GM23338 (cell line): ENCODE measurements around the gene TUBA4B. TPM values are rescaled to one million over a fixed set of nuclear protein-coding genes. Genes with fewer than 3 reads are reported as not detected.
"Not testable (repeated sequence)": the region's sequence is repeated elsewhere in the genome, so short reads cannot be mapped to it uniquely, and the experiment has no call there.

Source experiments
- ATAC-seq: fragments of 200-7000 bp; cut with Tn5 transposase; 3 replicates; pipeline ENCODE4 v1.9.1; 2020
- DNase-seq: peaks from one replicate; pipeline ENCODE4 v3.0.0-alpha.2; 2015; ENCODE audit warnings: low spot score
- H2AFZ ChIP-seq: fragments of 200-600 bp; sonication (generic); 2 replicates; pipeline ENCODE4 v1.8.0; 2016; ENCODE audit warnings: antibody characterized with exemption, mild to moderate bottlenecking, moderate library complexity
- H3F3A ChIP-seq: fragments of 200-600 bp; sonication (generic); replicated peaks from 2 replicates; pipeline ENCODE4 v1.8.0; 2017; ENCODE audit warnings: antibody characterized with exemption, mixed run types, low read depth
- H3K27ac ChIP-seq: fragments of 200-600 bp; sonication (generic); 2 replicates; pipeline ENCODE4 v1.6.1; 2016; ENCODE audit warnings: low read depth
- H3K27me3 ChIP-seq: fragments of 200-600 bp; sonication (generic); 2 replicates; pipeline ENCODE4 v1.8.0; 2016; ENCODE audit warnings: mild to moderate bottlenecking, mixed run types, moderate library complexity; ENCODE audit not compliant: insufficient read depth
- H3K36me3 ChIP-seq: fragments of 200-600 bp; sonication (generic); 2 replicates; pipeline ENCODE4 v1.8.0; 2016; ENCODE audit warnings: mild to moderate bottlenecking; ENCODE audit not compliant: insufficient read depth
- H3K4me1 ChIP-seq: fragments of 200-600 bp; sonication (generic); 2 replicates; pipeline ENCODE4 v1.8.0; 2016; ENCODE audit warnings: mild to moderate bottlenecking, moderate library complexity; ENCODE audit not compliant: insufficient read depth
- H3K4me2 ChIP-seq: fragments of 200-600 bp; sonication (generic); 2 replicates; pipeline ENCODE4 v1.7.1; 2017; ENCODE audit warnings: mixed run types
- H3K4me3 ChIP-seq: fragments of 200-600 bp; sonication (generic); 2 replicates; pipeline ENCODE4 v1.6.1; 2016; ENCODE audit warnings: mixed run types
- H3K79me2 ChIP-seq: fragments of 200-600 bp; sonication (generic); replicated peaks from 2 replicates; pipeline ENCODE4 v1.8.0; 2017; ENCODE audit warnings: mild to moderate bottlenecking; ENCODE audit not compliant: insufficient read depth
- H3K9me2 ChIP-seq: fragments of 200-600 bp; sonication (generic); 2 replicates; pipeline ENCODE4 v1.8.0; 2017; ENCODE audit not compliant: insufficient read depth
- H4K20me1 ChIP-seq: fragments of 200-600 bp; sonication (generic); replicated peaks from 2 replicates; pipeline ENCODE4 v1.8.0; 2017; ENCODE audit warnings: mild to moderate bottlenecking; ENCODE audit not compliant: insufficient read depth
- H3K27ac Mint-ChIP-seq: 2 replicates; pipeline ENCODE4 v1.8.0; 2020; ENCODE audit warnings: inconsistent platforms, mild to moderate bottlenecking, moderate library complexity, mixed read lengths
- H3K27me3 Mint-ChIP-seq: 3 replicates; pipeline ENCODE4 v1.8.0; 2022; ENCODE audit warnings: low read depth, mild to moderate bottlenecking, moderate library complexity, mixed read lengths, inconsistent platforms; ENCODE audit not compliant: insufficient read depth, poor library complexity
- H3K36me3 Mint-ChIP-seq: 3 replicates; pipeline ENCODE4 v1.8.0; 2021; ENCODE audit warnings: low read depth, mild to moderate bottlenecking, inconsistent platforms, moderate library complexity, mixed read lengths
- H3K4me1 Mint-ChIP-seq: 3 replicates; pipeline ENCODE4 v1.8.0; 2020; ENCODE audit warnings: mild to moderate bottlenecking, inconsistent platforms, mixed read lengths
- H3K4me3 Mint-ChIP-seq: 3 replicates; pipeline ENCODE4 v1.8.0; 2021; ENCODE audit warnings: moderate library complexity, mild to moderate bottlenecking, inconsistent platforms, mixed read lengths
- H3K9me3 Mint-ChIP-seq: 3 replicates; pipeline ENCODE4 v1.8.0; 2020; ENCODE audit warnings: moderate library complexity, mild to moderate bottlenecking, inconsistent platforms, mixed read lengths
- CTCF ChIP-seq, 2 experiments: fragments of 200-600 bp in 1 of 2; sonication (generic) in 1 of 2; conservative IDR thresholded peaks; 2 replicates each; pipeline versions ENCODE4 v1.5.1 to v1.6.1; 2016 to 2017; ENCODE audit warnings: antibody characterized with exemption in 2 of 2, low read depth in 2 of 2, mild to moderate bottlenecking in 2 of 2, moderate library complexity in 1 of 2
- EZH2phosphoT487 ChIP-seq: fragments of 200-600 bp; sonication (generic); IDR thresholded peaks from one replicate; pipeline ENCODE4 v1.8.1; 2018; ENCODE audit warnings: antibody characterized with exemption; ENCODE audit not compliant: unreplicated experiment
- POLR2AphosphoS5 ChIP-seq: IDR thresholded peaks from 2 replicates; pipeline ENCODE4 v1.6.1; 2016; ENCODE audit warnings: antibody characterized with exemption, low read depth
- STAT1 ChIP-seq: IDR thresholded peaks from one replicate; pipeline ENCODE4 v1.6.1; 2016; ENCODE audit warnings: antibody characterized with exemption; ENCODE audit not compliant: unreplicated experiment
- ZNF114 ChIP-seq: fragments of 250-450 bp; sonication (Bioruptor Pico); IDR thresholded peaks from 2 replicates; pipeline ENCODE4 v1.5.0; 2020; ENCODE audit warnings: mild to moderate bottlenecking, moderate library complexity
- polyA plus RNA-seq: library from polyadenylated mRNA; unstranded; fragments of >200 nt; fragmentation: Nextera tagmentation; extraction: Ambion mirVana; gene quantifications from 2 replicates; pipeline ENCODE4 v1.2.1, GENCODE V29; 2016
- total RNA-seq: library from RNA; depleted of rRNA; stranded (reverse); fragments of >200 nt; shearing (Covaris generic); gene quantifications from 2 replicates; pipeline ENCODE4 v1.2.3, GENCODE V29; 2014
- TF ChIP-seq, protein P1 (sequence below): IDR thresholded peaks from 2 replicates; pipeline ENCODE4 v1.6.1; 2016; ENCODE audit warnings: antibody characterized with exemption

The TUBA4B gene
- total and polyA plus RNA-seq, 2 experiments from 2014 or later = 0.14 TPM; not detected in 1

- H3K27me3 Mint-ChIP-seq = peaks cover 4% of the 10 kb centered on the region
- no peaks in the 10 kb centered on the region; the same call in 1 of the 2 replicates for H3K36me3 ChIP-seq
- peak overlapping the region; percentile 75 for H3K4me2 ChIP-seq
- peaks cover 4% of the 10 kb centered on the region; the same call in 2 of the 3 replicates for H3K36me3 Mint-ChIP-seq
- H3K4me3 Mint-ChIP-seq = peak overlapping the region; percentile 28
- H3K27me3 ChIP-seq = no peaks in the 10 kb centered on the region
- H3K4me1 Mint-ChIP-seq = peaks cover 12% of the 10 kb centered on the region
- TF ChIP-seq EZH2phosphoT487 (no peak), CTCF (conservative IDR thresholded peaks at IDR 0.05; ENCODE audit: low read depth in 2 of 2) (0 out of 4 replicates have a peak, but pooled peaks of 1 of the 2 experiments have one; percentile 23)
- no peaks in the 10 kb centered on the region for H3F3A ChIP-seq
- DNase-seq (peak; percentile 37), ATAC-seq (peak; percentile 27)
- no peaks in the 10 kb centered on the region for H3K79me2 ChIP-seq
- H3K9me2 ChIP-seq = no peaks in the 10 kb centered on the region
- no peak overlapping the region for H2AFZ ChIP-seq
- H3K27ac Mint-ChIP-seq = peak overlapping the region; percentile 19
- peak overlapping the region; percentile 43 for H3K4me3 ChIP-seq
- no peaks in the 10 kb centered on the region for H3K9me3 Mint-ChIP-seq
- H4K20me1 ChIP-seq = no peaks in the 10 kb centered on the region; the same call in 1 of the 2 replicates
- H3K4me1 ChIP-seq = peaks cover 4% of the 10 kb centered on the region; the same call in 1 of the 2 replicates
- H3K27ac ChIP-seq = no peak overlapping the region
Observed at GRCh38 chr2:219286436-219287115, 33.5 kb downstream of the TUBA4B start.

- H3K79me2 ChIP-seq, H3K27me3 ChIP-seq, H3K27me3 Mint-ChIP-seq, H3K4me1 ChIP-seq, H3K9me2 ChIP-seq, H3K4me3 ChIP-seq, H3K27ac ChIP-seq, H3K4me2 ChIP-seq, H3K4me3 Mint-ChIP-seq, H4K20me1 ChIP-seq, H3F3A ChIP-seq, H3K27ac Mint-ChIP-seq, H3K36me3 ChIP-seq, H3K36me3 Mint-ChIP-seq, H2AFZ ChIP-seq, DNase-seq, H3K9me3 Mint-ChIP-seq: not testable (repeated sequence)
- H3K4me1 Mint-ChIP-seq = peaks cover 12% of the 10 kb centered on the region
- ATAC-seq = peak; percentile 7; the same call in 2 of the 3 replicates
Observed at GRCh38 chr2:219287116-219287440, 34.0 kb downstream of the TUBA4B start.

GRCh38 chr2:219287580-219288265 lies 34.7 kb downstream of the TUBA4B start:
- no peaks in the 10 kb centered on the region for H3K9me2 ChIP-seq
- no peak overlapping the region for H3K27ac ChIP-seq
- Mint-ChIP-seq H3K4me3 (no peak overlapping the region), H3K36me3 (peaks cover 4% of the 10 kb centered on the region; the same call in 2 of the 3 replicates), H3K27ac (no peak overlapping the region), H3K9me3 (no peaks in the 10 kb centered on the region; the same call in 2 of the 3 replicates), H3K27me3 (peaks cover 8% of the 10 kb centered on the region), H3K4me1 (peaks cover 12% of the 10 kb centered on the region)
- no peak overlapping the region for H2AFZ ChIP-seq
- H3K4me1 ChIP-seq = peaks cover 4% of the 10 kb centered on the region; the same call in 1 of the 2 replicates
- no peaks in the 10 kb centered on the region for H3K79me2 ChIP-seq
- H3K4me3 ChIP-seq = no peak overlapping the region
- no peak overlapping the region for H3K4me2 ChIP-seq
- no peaks in the 10 kb centered on the region; the same call in 1 of the 2 replicates for H4K20me1 ChIP-seq
- no peak for ATAC-seq
- no peaks in the 10 kb centered on the region for H3K36me3 ChIP-seq
- DNase-seq = no peak
- H3F3A ChIP-seq = no peaks in the 10 kb centered on the region
- no peaks in the 10 kb centered on the region for H3K27me3 ChIP-seq
- TF ChIP-seq ZNF114 (CRISPR knock-in tag) (no peak), STAT1 (no peak), POLR2AphosphoS5 (no peak)
- TF ChIP-seq, protein P1, sequence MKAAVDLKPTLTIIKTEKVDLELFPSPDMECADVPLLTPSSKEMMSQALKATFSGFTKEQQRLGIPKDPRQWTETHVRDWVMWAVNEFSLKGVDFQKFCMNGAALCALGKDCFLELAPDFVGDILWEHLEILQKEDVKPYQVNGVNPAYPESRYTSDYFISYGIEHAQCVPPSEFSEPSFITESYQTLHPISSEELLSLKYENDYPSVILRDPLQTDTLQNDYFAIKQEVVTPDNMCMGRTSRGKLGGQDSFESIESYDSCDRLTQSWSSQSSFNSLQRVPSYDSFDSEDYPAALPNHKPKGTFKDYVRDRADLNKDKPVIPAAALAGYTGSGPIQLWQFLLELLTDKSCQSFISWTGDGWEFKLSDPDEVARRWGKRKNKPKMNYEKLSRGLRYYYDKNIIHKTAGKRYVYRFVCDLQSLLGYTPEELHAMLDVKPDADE = no peak
